HT1080 (cell line): ENCODE measurements around the gene AJM1. TPM values are rescaled to one million over a fixed set of nuclear protein-coding genes. Genes with fewer than 3 reads are reported as not detected.

ENCODE experiments used
- DNase-seq: peaks from one replicate; pipeline ENCODE4 v3.0.0-alpha.2; 2015; ENCODE audit warnings: low read depth
- total RNA-seq: library from RNA; depleted of rRNA; stranded (reverse); fragments of >200 nt; shearing (Covaris generic); gene quantifications from 2 replicates; pipeline ENCODE4 v1.2.3, GENCODE V29; 2014

Gene AJM1
- total RNA-seq, 1 experiment from 2014 or later = 1.5 TPM

GRCh38 chr9:136853596-136854112 lies 11.4 kb downstream of the AJM1 start:
- DNase-seq = no peak

- no peak for DNase-seq
These were observed 12.0 kb downstream of the AJM1 start for GRCh38 chr9:136854113-136854841.

- DNase-seq = no peak
These were observed 12.7 kb downstream of the AJM1 start for GRCh38 chr9:136854842-136855460.

- DNase-seq = no peak
These were observed 13.3 kb downstream of the AJM1 start for GRCh38 chr9:136855461-136856078.

GRCh38 chr9:136856079-136856476 lies 13.8 kb downstream of the AJM1 start:
- DNase-seq = no peak

- no peak for DNase-seq
These were observed 14.4 kb downstream of the AJM1 start for GRCh38 chr9:136856541-136857141.

- DNase-seq = no peak
These were observed 14.9 kb downstream of the AJM1 start for GRCh38 chr9:136857166-136857565.

- DNase-seq = no peak
These were observed 15.5 kb downstream of the AJM1 start for GRCh38 chr9:136857581-136858412.

GRCh38 chr9:136858452-136858843 lies 16.2 kb downstream of the AJM1 start:
- DNase-seq = no peak

- DNase-seq = no peak
These were observed 16.8 kb downstream of the AJM1 start for GRCh38 chr9:136858844-136859757.

GRCh38 chr9:136860529-136860928 lies 18.3 kb downstream of the AJM1 start:
- DNase-seq = no peak

GRCh38 chr9:136860933-136861873 lies 18.9 kb downstream of the AJM1 start:
- no peak for DNase-seq

- no peak for DNase-seq
These were observed 19.7 kb downstream of the AJM1 start for GRCh38 chr9:136861874-136862457.

- DNase-seq = no peak
These were observed 20.8 kb downstream of the AJM1 start for GRCh38 chr9:136862849-136863622.

- no peak for DNase-seq
These were observed 21.5 kb downstream of the AJM1 start for GRCh38 chr9:136863623-136864273.

GRCh38 chr9:136865041-136865767 lies 22.9 kb downstream of the AJM1 start:
- no peak for DNase-seq

- DNase-seq = no peak
These were observed 23.5 kb downstream of the AJM1 start for GRCh38 chr9:136865768-136866103.
